Measurements from ENCODE around the gene ABI3BP. TPM values are rescaled to one million over a fixed set of nuclear protein-coding genes. Genes with fewer than 3 reads are reported as not detected.

ABI3BP gene
- total RNA-seq, 1 donor from 2014 or later, result 40.7 TPM

- ATAC-seq (no peak), DNase-seq (ENCODE audit: missing footprints) (no peak)
- intact Hi-C loops (cut with DNase I), result no loop called here
These were observed 231.8 kb downstream of the ABI3BP start for GRCh38 chr3:100761211-100761942.

DNA sequence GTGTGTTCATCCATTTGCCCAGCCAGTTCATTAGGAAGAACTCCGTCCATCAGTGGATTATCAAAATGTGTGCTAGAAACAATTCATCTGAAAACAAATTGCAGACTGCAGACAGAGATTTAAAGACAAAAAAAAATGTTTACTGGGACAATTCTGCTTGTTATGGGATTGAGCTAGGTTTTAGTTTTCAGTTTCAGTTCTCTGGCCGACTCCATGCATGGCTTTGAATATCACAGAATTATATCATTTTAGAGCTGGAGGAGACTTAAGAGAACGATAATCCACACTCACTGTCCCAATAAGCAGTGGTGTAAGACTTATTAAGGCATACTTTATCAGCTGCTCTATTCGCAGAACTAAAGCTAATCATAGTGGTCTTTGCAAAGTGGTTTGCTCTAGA, 232.8 kb downstream of the ABI3BP start:
- intact Hi-C loops (cut with DNase I), result no loop called here
- no peak for DNase-seq (ENCODE audit: missing footprints)

GRCh38 chr3:100759950-100760349, 233.3 kb downstream of the ABI3BP start:
- intact Hi-C loops (cut with DNase I), result no loop called here
- ATAC-seq (no peak), DNase-seq (ENCODE audit: missing footprints) (no peak)

More for the DNA sequence above, 232.8 kb downstream of the ABI3BP start:
- no peak for ATAC-seq

DNA sequence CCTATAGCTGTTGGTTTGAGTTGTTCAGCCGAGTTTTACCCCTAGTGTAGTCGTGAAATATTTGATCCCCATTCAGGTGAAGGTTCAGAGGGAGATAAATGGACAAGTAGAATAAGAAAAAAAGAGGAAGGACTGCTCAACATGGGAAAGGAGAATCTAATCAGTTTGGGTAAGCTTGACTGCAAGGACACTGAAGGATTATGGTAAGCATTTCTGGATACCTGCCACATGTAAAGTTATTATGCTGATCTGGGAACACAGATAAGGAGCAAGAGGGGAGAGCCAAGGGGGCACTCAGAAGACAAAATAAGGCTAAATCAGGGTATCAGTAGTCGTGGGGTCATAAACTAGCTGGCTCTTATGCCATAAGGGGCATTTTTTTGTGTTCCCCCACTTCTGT, 234.1 kb downstream of the ABI3BP start:
- no peak for DNase-seq (ENCODE audit: missing footprints)
- ATAC-seq, result no peak
- intact Hi-C loops (cut with DNase I), result no loop called here

- ATAC-seq (peak; percentile 47), DNase-seq (ENCODE audit: missing footprints) (no peak)
- intact Hi-C loops (cut with DNase I), result no loop called here
These were observed 236.8 kb downstream of the ABI3BP start for GRCh38 chr3:100756441-100756840.

GRCh38 chr3:100754563-100755334, 238.5 kb downstream of the ABI3BP start:
- DNase-seq (ENCODE audit: missing footprints), result no peak
- intact Hi-C loops (cut with DNase I), result loop anchor here (5.0 kb wide), 1 partner anchor 37 kb away; no protein-coding TSS in a partner anchor
- ATAC-seq, result peak; percentile 47

DNA sequence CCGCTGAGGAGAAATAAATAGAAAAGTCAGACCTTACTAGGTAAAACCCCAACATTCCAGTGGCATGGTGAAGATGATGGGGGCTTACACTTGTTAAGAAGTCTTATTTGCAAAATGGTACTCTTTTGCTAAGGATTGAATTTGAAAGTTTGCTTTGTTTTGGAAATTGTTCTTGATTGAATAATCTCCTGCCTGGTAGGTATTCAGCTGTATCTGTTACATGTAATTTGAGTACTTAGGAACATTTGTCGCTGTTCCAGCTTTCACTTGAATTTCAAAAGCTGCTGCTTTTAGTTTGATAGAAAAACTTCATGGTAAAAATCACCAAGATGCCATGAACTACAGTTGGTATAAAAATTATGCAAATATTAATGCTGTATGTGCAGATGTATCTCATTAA, 239.4 kb downstream of the ABI3BP start:
- ATAC-seq (no peak), DNase-seq (ENCODE audit: missing footprints) (no peak)
- intact Hi-C loops (cut with DNase I), result loop anchor here (5.0 kb wide), 1 partner anchor 37 kb away; no protein-coding TSS in a partner anchor

GRCh38 chr3:100748967-100749366, 244.3 kb downstream of the ABI3BP start:
- ATAC-seq (no peak), DNase-seq (ENCODE audit: missing footprints) (no peak)
- intact Hi-C loops (cut with DNase I), result no loop called here

- ATAC-seq (no peak), DNase-seq (ENCODE audit: missing footprints) (no peak)
- intact Hi-C loops (cut with DNase I), result no loop called here
These were observed 245.0 kb downstream of the ABI3BP start for GRCh38 chr3:100748220-100748619.

DNA sequence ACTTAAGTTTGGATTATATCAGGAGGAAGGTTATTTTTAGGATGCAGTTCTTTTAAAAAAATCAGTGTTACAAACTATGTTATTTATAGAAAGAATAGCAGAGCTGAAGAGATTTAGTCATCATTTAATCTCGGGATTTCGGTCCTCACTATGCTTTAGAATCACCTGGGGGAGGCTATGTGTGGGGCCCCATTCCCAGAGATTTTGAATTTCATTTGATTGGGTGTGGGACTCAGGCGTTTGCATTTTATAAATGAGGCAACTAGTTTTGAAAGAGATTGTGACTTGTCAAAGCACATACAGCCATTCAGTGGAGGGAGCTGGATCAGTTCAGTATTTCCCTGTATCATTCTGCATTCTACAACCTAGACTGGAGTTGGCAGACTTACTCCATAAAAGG, 247.1 kb downstream of the ABI3BP start:
- ATAC-seq (no peak), DNase-seq (ENCODE audit: missing footprints) (no peak)
- intact Hi-C loops (cut with DNase I), result no loop called here

GRCh38 chr3:100745617-100746016, 247.6 kb downstream of the ABI3BP start:
- intact Hi-C loops (cut with DNase I), result no loop called here
- no peak for ATAC-seq
- no peak for DNase-seq (ENCODE audit: missing footprints)

DNA sequence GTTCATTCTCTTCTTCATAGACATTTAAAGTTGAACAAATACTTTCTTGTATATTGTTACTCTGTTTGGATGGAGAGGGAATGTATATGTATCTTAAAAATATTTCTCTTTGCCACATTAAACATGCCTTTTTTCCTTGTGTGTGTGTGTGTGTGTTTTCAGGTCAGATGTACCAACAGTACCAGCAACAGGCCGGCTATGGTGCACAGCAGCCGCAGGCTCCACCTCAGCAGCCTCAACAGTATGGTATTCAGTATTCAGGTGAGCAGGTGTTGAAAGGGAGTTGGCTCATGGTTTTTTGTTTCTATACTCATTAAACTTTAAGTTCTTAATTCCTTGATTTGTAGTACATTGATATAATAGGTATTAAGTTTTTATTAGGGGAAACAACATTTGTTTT, 248.6 kb downstream of the ABI3BP start:
- ATAC-seq (no peak), DNase-seq (ENCODE audit: missing footprints) (no peak)
- intact Hi-C loops (cut with DNase I), result no loop called here

- DNase-seq (ENCODE audit: missing footprints), result no peak
- intact Hi-C loops (cut with DNase I), result no loop called here
- no peak for ATAC-seq
These were observed 249.7 kb downstream of the ABI3BP start for GRCh38 chr3:100743535-100743934.

DNA sequence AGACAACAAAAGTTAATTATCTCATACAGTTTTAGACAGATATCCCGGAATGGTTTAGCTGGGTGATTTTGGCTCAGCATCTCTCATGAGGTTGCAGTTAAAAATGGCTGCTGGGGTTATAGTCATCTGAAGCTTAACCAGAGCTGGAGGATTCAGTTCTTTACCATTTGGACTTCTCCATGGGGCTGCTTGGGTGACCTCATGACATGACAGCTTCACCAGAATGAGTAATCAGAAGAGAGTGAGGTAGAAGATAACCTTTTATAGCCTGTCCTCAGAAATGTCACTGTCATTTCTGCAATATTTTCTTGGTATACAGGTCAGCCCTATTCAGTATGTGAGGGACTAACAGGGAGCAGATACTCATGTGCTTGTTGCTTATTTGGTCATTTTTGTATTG, 253.0 kb downstream of the ABI3BP start:
- ATAC-seq, result no peak
- intact Hi-C loops (cut with DNase I), result no loop called here
- no peak for DNase-seq (ENCODE audit: missing footprints)

DNA sequence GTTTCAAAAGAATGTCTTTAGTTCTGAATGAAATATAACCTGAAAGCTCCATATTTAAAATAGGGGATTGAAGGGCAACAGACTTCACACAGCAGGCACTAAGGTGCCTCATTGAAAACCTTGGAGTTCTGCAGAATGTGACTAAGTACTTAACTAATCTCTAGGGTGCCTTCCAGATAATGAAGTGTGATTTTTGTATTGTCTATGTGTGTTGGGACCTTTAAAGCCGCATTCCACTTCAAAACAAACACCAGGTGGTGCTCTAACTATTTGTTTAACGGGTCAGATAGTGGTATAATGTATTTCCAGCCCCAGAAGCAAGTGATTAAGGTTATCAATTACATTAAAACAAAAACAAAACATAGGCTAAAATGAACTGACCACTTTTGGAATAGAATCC, 255.9 kb downstream of the ABI3BP start:
- intact Hi-C loops (cut with DNase I), result no loop called here
- DNase-seq (ENCODE audit: missing footprints) (no peak), ATAC-seq (peak; percentile 26)

- intact Hi-C loops (cut with DNase I), result no loop called here
- DNase-seq (ENCODE audit: missing footprints) (no peak), ATAC-seq (no peak)
These were observed 260.8 kb downstream of the ABI3BP start for GRCh38 chr3:100732435-100732834.

DNA sequence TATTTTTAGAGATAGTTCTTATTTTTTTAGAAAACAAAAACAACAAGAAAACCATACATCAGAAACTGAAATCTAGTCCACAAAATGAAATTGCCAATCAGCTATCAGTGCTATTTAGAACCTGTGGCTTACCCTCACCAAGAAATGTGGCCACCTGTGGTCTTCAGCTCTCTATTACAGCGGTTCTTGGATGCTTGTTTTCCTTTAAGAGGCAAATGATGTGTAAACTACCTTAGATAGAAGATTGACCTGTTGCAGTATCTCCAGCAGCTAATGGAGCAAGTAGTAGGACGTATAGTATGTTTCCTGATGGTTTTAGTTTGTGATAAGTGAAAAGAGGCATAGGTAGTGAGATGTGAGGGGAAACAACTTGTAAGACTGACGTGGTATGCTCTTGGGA, 262.7 kb downstream of the ABI3BP start:
- intact Hi-C loops (cut with DNase I), result no loop called here

GRCh38 chr3:100726706-100727105, 266.5 kb downstream of the ABI3BP start:
- intact Hi-C loops (cut with DNase I), result no loop called here
- DNase-seq (ENCODE audit: missing footprints) (no peak), ATAC-seq (no peak)

More for the DNA sequence above, 262.7 kb downstream of the ABI3BP start:
- DNase-seq (ENCODE audit: missing footprints) (no peak), ATAC-seq (no peak)

DNA sequence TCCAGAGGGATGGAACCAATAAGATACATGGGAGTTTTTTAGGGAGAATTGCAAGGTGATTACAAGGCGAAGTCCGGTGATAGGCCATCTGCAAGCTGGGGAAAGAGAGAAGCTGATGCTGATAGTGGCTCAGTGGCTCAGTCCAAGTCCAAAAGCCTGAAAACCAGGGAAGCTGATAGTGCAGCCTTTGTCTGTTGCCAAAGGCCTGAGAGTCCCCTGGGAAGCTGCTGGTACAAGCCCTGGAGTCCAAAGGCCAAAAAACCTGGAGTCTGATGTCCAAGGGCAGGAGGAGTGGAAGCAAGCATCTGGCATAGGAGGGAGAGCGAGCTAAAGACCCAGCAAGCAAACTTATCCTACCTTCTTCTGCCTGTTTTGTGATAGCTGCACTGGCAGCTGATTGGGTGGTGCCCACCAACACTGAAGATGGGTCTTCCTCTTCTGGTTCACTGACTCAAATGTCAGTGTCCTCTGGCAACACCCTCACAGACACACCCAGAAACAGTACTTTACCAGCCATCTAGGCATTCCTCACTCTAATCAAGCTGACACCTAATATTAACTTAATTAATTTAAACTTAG, 267.2 kb downstream of the ABI3BP start:
- intact Hi-C loops (cut with DNase I), result no loop called here
- DNase-seq (ENCODE audit: missing footprints), result no peak
- ATAC-seq, result peak; percentile 23

GRCh38 chr3:100720426-100720825, 272.8 kb downstream of the ABI3BP start:
- ATAC-seq, result no peak
- no peak for DNase-seq (ENCODE audit: missing footprints)
- intact Hi-C loops (cut with DNase I), result no loop called here

Data from Right ventricle myocardium inferior (tissue), 1 donor.